ENCODE measurements around the gene CGN.

The CGN gene

GRCh38 chr1:151524736-151525135, 13.5 kb downstream of the CGN start:
- no peak for DNase-seq (ENCODE audit: extremely low read depth, insufficient read length)
- no peak for TF ChIP-seq CTCF (IDR thresholded peaks at IDR 0.05; ENCODE audit: insufficient read depth, low read length, poor library complexity, severe bottlenecking)

GRCh38 chr1:151526735-151527525, 15.7 kb downstream of the CGN start:
- DNase-seq (ENCODE audit: extremely low read depth, insufficient read length), result no peak
- H3K27me3 ChIP-seq (replicated peaks; ENCODE audit: control insufficient read depth, insufficient read depth, low read length), result no peaks in the 10 kb centered on the region
- no peak for TF ChIP-seq CTCF (IDR thresholded peaks at IDR 0.05; ENCODE audit: insufficient read depth, low read length, poor library complexity, severe bottlenecking)
- no peak overlapping the region for H3K4me3 ChIP-seq (replicated peaks; ENCODE audit: low read depth, low read length)
- H3K36me3 ChIP-seq (ENCODE audit: control insufficient read depth, insufficient read depth, low read length), result no peaks in the 10 kb centered on the region

More at GRCh38 chr1:151524736-151525135, 13.5 kb downstream of the CGN start:
- H3K27me3 ChIP-seq (replicated peaks; ENCODE audit: control insufficient read depth, insufficient read depth, low read length), result no peaks in the 10 kb centered on the region
- H3K36me3 ChIP-seq (ENCODE audit: control insufficient read depth, insufficient read depth, low read length), result no peaks in the 10 kb centered on the region
- no peak overlapping the region for H3K4me3 ChIP-seq (replicated peaks; ENCODE audit: low read depth, low read length)

GRCh38 chr1:151529211-151529702, 18.1 kb downstream of the CGN start:
- Histone ChIP-seq H3K27me3 (replicated peaks; ENCODE audit: control insufficient read depth, insufficient read depth, low read length) (no peaks in the 10 kb centered on the region), H3K4me3 (replicated peaks; ENCODE audit: low read depth, low read length) (no peak overlapping the region), H3K36me3 (ENCODE audit: control insufficient read depth, insufficient read depth, low read length) (no peaks in the 10 kb centered on the region)
- TF ChIP-seq CTCF (IDR thresholded peaks at IDR 0.05; ENCODE audit: insufficient read depth, low read length, poor library complexity, severe bottlenecking), result no peak
- DNase-seq (ENCODE audit: extremely low read depth, insufficient read length), result no peak

- Histone ChIP-seq H3K27me3 (replicated peaks; ENCODE audit: control insufficient read depth, insufficient read depth, low read length) (no peaks in the 10 kb centered on the region), H3K36me3 (ENCODE audit: control insufficient read depth, insufficient read depth, low read length) (no peaks in the 10 kb centered on the region), H3K4me3 (replicated peaks; ENCODE audit: low read depth, low read length) (no peak overlapping the region)
- no peak for TF ChIP-seq CTCF (IDR thresholded peaks at IDR 0.05; ENCODE audit: insufficient read depth, low read length, poor library complexity, severe bottlenecking)
- DNase-seq (ENCODE audit: extremely low read depth, insufficient read length), result no peak
Measured at GRCh38 chr1:151529781-151530180, 18.6 kb downstream of the CGN start.

GRCh38 chr1:151530461-151530860, 19.3 kb downstream of the CGN start:
- no peak for TF ChIP-seq CTCF (IDR thresholded peaks at IDR 0.05; ENCODE audit: insufficient read depth, low read length, poor library complexity, severe bottlenecking)
- no peak for DNase-seq (ENCODE audit: extremely low read depth, insufficient read length)
- Histone ChIP-seq H3K4me3 (replicated peaks; ENCODE audit: low read depth, low read length) (no peak overlapping the region), H3K36me3 (ENCODE audit: control insufficient read depth, insufficient read depth, low read length) (no peaks in the 10 kb centered on the region), H3K27me3 (replicated peaks; ENCODE audit: control insufficient read depth, insufficient read depth, low read length) (no peaks in the 10 kb centered on the region)

All from GM06990 (cell line).